ENCODE measurements around the gene ASB16. TPM values are rescaled to one million over a fixed set of nuclear protein-coding genes. Genes with fewer than 3 reads are reported as not detected.

Gene ASB16
- total RNA-seq, 3 donors from 2014 or later (not counting 1 experiment from before 2014, with no cell fraction given), result not detected

DNA sequence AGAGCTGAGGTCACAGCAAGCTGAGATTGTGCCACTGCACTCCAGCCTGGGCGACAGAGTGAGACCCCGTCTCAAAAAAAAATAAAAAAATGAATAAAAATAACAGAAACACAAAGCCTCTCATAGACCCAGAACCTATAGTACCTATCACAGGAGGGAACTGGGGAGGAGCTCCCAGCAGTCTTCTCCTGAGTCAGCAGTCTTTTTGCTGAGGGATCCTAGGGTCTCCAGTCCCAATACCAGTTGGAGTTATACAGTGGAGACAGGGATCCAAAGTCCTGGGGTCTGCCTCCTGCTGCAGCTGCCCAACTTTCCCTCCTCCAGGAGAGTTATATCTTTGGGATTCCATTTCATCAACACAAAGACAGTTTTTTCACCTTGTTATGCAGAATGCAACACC is 12.5 kb downstream of the ASB16 start:
- H3K9me3 Mint-ChIP-seq, result no peaks in the 10 kb centered on the region
- peaks cover 19% of the 10 kb centered on the region for H3K4me1 ChIP-seq (ENCODE audit: control insufficient read depth, insufficient read depth, low read length)
- H3K27ac ChIP-seq (ENCODE audit: low read length), result no peak overlapping the region
- no peak for ATAC-seq
- no peak overlapping the region for H3K4me3 Mint-ChIP-seq
- H3K27ac Mint-ChIP-seq, result no peak overlapping the region
- DNase-seq, result no peak
- H3K9me3 ChIP-seq (ENCODE audit: control insufficient read depth, insufficient read depth, low read length), result no peaks in the 10 kb centered on the region
- intact Hi-C loops (cut with micrococcal nuclease), result no loop called here
- peaks cover 6% of the 10 kb centered on the region for H3K36me3 ChIP-seq (ENCODE audit: control insufficient read depth, insufficient read depth, low read length)
- TF ChIP-seq, protein P1, sequence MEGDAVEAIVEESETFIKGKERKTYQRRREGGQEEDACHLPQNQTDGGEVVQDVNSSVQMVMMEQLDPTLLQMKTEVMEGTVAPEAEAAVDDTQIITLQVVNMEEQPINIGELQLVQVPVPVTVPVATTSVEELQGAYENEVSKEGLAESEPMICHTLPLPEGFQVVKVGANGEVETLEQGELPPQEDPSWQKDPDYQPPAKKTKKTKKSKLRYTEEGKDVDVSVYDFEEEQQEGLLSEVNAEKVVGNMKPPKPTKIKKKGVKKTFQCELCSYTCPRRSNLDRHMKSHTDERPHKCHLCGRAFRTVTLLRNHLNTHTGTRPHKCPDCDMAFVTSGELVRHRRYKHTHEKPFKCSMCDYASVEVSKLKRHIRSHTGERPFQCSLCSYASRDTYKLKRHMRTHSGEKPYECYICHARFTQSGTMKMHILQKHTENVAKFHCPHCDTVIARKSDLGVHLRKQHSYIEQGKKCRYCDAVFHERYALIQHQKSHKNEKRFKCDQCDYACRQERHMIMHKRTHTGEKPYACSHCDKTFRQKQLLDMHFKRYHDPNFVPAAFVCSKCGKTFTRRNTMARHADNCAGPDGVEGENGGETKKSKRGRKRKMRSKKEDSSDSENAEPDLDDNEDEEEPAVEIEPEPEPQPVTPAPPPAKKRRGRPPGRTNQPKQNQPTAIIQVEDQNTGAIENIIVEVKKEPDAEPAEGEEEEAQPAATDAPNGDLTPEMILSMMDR (IDR thresholded peaks at IDR 0.05), result no peak
- no peaks in the 10 kb centered on the region for H3K27me3 Mint-ChIP-seq (ENCODE audit: low read depth in 2 of 2)
- no peak overlapping the region for H3K4me3 ChIP-seq (ENCODE audit: low read length)
- no peaks in the 10 kb centered on the region for H3K27me3 ChIP-seq (ENCODE audit: control insufficient read depth, insufficient read depth, low read length)
- no peaks in the 10 kb centered on the region for H3K36me3 Mint-ChIP-seq
- H3K4me1 Mint-ChIP-seq, result peaks cover 30 to 38% of the 10 kb centered on the region in 2 donors
- 100% methylated on average over 1 of the region's 2 CpGs for WGBS (ENCODE audit: insufficient coverage)

DNA sequence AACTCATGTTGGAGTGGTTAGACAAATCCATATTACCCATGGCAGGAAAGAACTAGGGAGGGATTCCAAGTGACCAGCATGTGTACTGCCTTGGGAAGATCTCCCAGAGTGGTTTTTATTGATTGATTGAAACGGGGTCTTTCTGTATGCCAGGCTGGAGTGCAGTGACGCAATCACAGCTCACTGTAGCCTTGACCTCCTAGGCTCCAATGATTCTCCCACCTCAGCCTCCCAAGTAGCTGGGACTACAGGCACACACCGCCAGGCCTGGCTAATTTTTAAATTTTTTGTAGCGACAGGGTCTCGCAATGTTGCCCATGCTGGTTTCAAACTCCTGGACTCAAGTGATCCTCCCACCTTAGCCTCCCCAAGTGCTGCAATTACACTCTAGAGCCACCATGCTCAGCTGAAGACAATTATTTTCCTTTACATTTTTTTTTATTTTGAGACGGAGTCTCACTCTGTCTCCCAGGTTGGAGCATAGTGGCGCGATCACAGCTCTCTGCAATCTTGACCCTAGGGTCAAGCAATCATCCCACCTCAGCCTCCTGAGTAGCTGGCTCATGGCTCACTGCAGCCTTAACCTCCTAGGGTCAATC is 13.8 kb downstream of the ASB16 start:
- Histone ChIP-seq H3K36me3 (ENCODE audit: control insufficient read depth, insufficient read depth, low read length) (peaks cover 7% of the 10 kb centered on the region), H3K27ac (ENCODE audit: low read length) (no peak overlapping the region), H3K4me3 (ENCODE audit: low read length) (no peak overlapping the region), H3K9me3 (ENCODE audit: control insufficient read depth, insufficient read depth, low read length) (no peaks in the 10 kb centered on the region), H3K27me3 (ENCODE audit: control insufficient read depth, insufficient read depth, low read length) (no peaks in the 10 kb centered on the region), H3K4me1 (ENCODE audit: control insufficient read depth, insufficient read depth, low read length) (peaks cover 25% of the 10 kb centered on the region)
- H3K36me3 Mint-ChIP-seq, result no peaks in the 10 kb centered on the region
- no peak for ATAC-seq
- intact Hi-C loops (cut with micrococcal nuclease), result no loop called here
- H3K4me3 Mint-ChIP-seq, result no peak overlapping the region
- no peaks in the 10 kb centered on the region for H3K27me3 Mint-ChIP-seq (ENCODE audit: low read depth in 2 of 2)
- peaks cover 35 to 44% of the 10 kb centered on the region in 2 donors for H3K4me1 Mint-ChIP-seq
- TF ChIP-seq, protein P1 (IDR thresholded peaks at IDR 0.05), result no peak
- no peak for DNase-seq
- WGBS (ENCODE audit: insufficient coverage), result 96% methylated on average over 8 of the region's 8 CpGs
- H3K27ac Mint-ChIP-seq, result no peak overlapping the region
- H3K9me3 Mint-ChIP-seq, result no peaks in the 10 kb centered on the region

DNA sequence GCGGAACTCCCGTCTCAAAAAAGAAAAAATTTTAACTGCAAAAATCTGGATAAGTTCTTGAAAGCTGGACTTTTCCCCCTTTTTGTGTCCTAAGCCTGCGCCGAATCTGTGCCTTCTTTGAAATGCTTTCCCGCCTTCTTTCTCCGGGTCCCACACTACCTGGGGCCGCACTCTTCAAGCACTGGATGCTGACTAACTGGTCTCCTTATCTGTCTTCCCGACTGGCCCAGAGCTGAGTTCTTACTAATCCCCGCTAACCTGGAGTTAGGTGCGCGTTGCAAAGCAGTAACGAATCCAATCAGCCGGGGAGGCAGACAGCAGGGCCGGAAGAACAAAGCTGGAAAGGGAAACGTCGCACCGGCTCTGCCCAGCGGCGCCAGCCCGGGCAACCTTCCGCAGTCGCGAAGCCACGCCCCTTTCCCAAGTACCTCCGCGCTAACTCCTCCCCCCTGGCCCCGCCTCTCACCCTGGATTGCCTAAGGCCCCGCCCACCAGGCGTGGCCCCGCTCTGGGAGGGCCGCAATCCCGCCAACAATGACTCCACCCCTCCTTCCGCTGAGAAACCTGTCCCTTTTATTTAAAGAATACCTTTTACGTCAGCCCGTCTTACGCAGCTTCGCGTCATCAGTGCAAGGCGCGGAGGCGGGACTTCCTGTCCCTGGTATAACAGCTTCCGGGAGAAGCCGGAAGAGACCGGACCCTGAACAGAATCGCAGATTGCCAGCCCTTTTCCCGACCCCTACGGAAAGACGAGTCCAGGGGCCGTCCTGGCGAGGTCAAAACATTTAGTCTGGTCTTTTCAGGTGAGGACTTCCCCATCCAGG is 16.0 kb downstream of the ASB16 start, which contains the start of gene TMUB2:
Gene TMUB2 (plus strand): TSS at position 666 of the 824 bp plus-strand sequence. CDS start 737 bp downstream, outside the sequence.
- H3K9me3 ChIP-seq (ENCODE audit: control insufficient read depth, insufficient read depth, low read length), result no peaks in the 10 kb centered on the region
- Mint-ChIP-seq H3K4me3 (peak within 1 kb of the TSS; percentile 100), H3K36me3 (no peaks in the 10 kb centered on the region), H3K27ac (peak within 1 kb of the TSS; percentile 92 to 99), H3K9me3 (no peaks in the 10 kb centered on the region), H3K27me3 (ENCODE audit: low read depth in 2 of 2) (no peaks in the 10 kb centered on the region), H3K4me1 (peaks cover 35 to 44% of the 10 kb centered on the region in 2 donors)
- peak; percentile 99 to 100 for DNase-seq
- TF ChIP-seq, protein P1 (IDR thresholded peaks at IDR 0.05), result no peak
- intact Hi-C loops (cut with micrococcal nuclease), result loop anchor here (1.0 to 5.0 kb wide), 4 partner anchors 14 to 64 kb away; partner anchors contain the start of genes HDAC5, HROB and UBTF
- H3K27ac ChIP-seq (ENCODE audit: low read length), result peak within 1 kb of the TSS; percentile 97
- ATAC-seq, result peak; percentile 94 to 100 (median 95)
- H3K4me3 ChIP-seq (ENCODE audit: low read length), result peak within 1 kb of the TSS; percentile 90
- WGBS (ENCODE audit: insufficient coverage), result under 1% methylated on average over 50 of the region's 50 CpGs
- no peaks in the 10 kb centered on the region for H3K27me3 ChIP-seq (ENCODE audit: control insufficient read depth, insufficient read depth, low read length)
- peaks cover 16% of the 10 kb centered on the region for H3K36me3 ChIP-seq (ENCODE audit: control insufficient read depth, insufficient read depth, low read length)
- peaks cover 25% of the 10 kb centered on the region for H3K4me1 ChIP-seq (ENCODE audit: control insufficient read depth, insufficient read depth, low read length)

Measured in natural killer cell (primary cell).